GM23248 (cell line): ENCODE measurements around the gene EMC9. TPM values are rescaled to one million over a fixed set of nuclear protein-coding genes. Genes with fewer than 3 reads are reported as not detected.

Experiments
- DNase-seq: peaks from one replicate; pipeline ENCODE4 v3.0.0-alpha.2; 2015
- H2AFZ ChIP-seq: fragments of 200-600 bp; sonication (generic); 2 replicates; pipeline ENCODE4 v1.6.1; 2016; ENCODE audit warnings: antibody characterized with exemption
- H3F3A ChIP-seq: fragments of 200-600 bp; sonication (generic); 2 replicates; pipeline ENCODE4 v1.6.1; 2016; ENCODE audit warnings: mild to moderate bottlenecking, antibody characterized with exemption, mixed run types; ENCODE audit not compliant: insufficient read depth
- H3K27ac ChIP-seq: fragments of 200-600 bp; sonication (generic); 2 replicates; pipeline ENCODE4 v1.5.1; 2016; ENCODE audit warnings: mild to moderate bottlenecking
- H3K27me3 ChIP-seq: fragments of 200-600 bp; sonication (generic); replicated peaks from 2 replicates; pipeline ENCODE4 v1.6.1; 2016; ENCODE audit warnings: mild to moderate bottlenecking; ENCODE audit not compliant: insufficient read depth
- H3K36me3 ChIP-seq: fragments of 200-600 bp; sonication (generic); 2 replicates; pipeline ENCODE4 v1.6.1; 2016; ENCODE audit warnings: low read depth, mild to moderate bottlenecking
- H3K4me1 ChIP-seq: fragments of 200-600 bp; sonication (generic); 2 replicates; pipeline ENCODE4 v1.6.1; 2016; ENCODE audit warnings: mild to moderate bottlenecking; ENCODE audit not compliant: insufficient read depth
- H3K4me2 ChIP-seq: fragments of 200-600 bp; sonication (generic); one replicate; pipeline ENCODE4 v1.6.1; 2016; ENCODE audit warnings: mild to moderate bottlenecking; ENCODE audit not compliant: unreplicated experiment
- H3K4me3 ChIP-seq: fragments of 200-600 bp; sonication (generic); 2 replicates; pipeline ENCODE4 v1.5.1; 2016; ENCODE audit warnings: mild to moderate bottlenecking
- H3K79me2 ChIP-seq: fragments of 200-600 bp; sonication (generic); 2 replicates; pipeline ENCODE4 v1.6.1; 2016; ENCODE audit warnings: mild to moderate bottlenecking; ENCODE audit not compliant: insufficient read depth
- H3K9ac ChIP-seq: fragments of 200-600 bp; sonication (generic); 2 replicates; pipeline ENCODE4 v1.6.1; 2016; ENCODE audit warnings: mild to moderate bottlenecking
- H3K9me2 ChIP-seq: fragments of 200-600 bp; sonication (generic); 2 replicates; pipeline ENCODE4 v1.6.1; 2016; ENCODE audit warnings: mixed run types, mild to moderate bottlenecking, moderate library complexity; ENCODE audit not compliant: insufficient read depth
- H3K9me3 ChIP-seq: fragments of 200-600 bp; sonication (generic); one replicate; pipeline ENCODE4 v1.6.1; 2017; ENCODE audit warnings: low read depth
- H4K20me1 ChIP-seq: fragments of 200-600 bp; sonication (generic); 2 replicates; pipeline ENCODE4 v1.6.0; 2016; ENCODE audit not compliant: insufficient read depth
- EZH2 ChIP-seq: fragments of 200-600 bp; sonication (generic); IDR thresholded peaks from 2 replicates; pipeline ENCODE4 v1.6.1; 2018; ENCODE audit warnings: antibody characterized with exemption, mild to moderate bottlenecking; ENCODE audit not compliant: insufficient read depth, poor library complexity, severe bottlenecking
- EZH2phosphoT487 ChIP-seq: fragments of 200-600 bp; sonication (generic); IDR thresholded peaks from 2 replicates; pipeline ENCODE4 v1.6.1; 2018; ENCODE audit warnings: antibody characterized with exemption, moderate library complexity, mild to moderate bottlenecking, low read depth; ENCODE audit not compliant: insufficient read depth
- WGBS, 2 experiments: methylation state at CpG; one replicate each; pipeline ENCODE4 v1.1.6; 2015 to 2017; ENCODE audit warnings: low lambda C conversion rate in 2 of 2, low coverage in 1 of 2; ENCODE audit errors: missing lambda C conversion rate in 2 of 2; 5-methylcytosine and 5-hydroxymethylcytosine counted together
- in situ Hi-C: fragments of 300-500 bp; cut with MboI; formaldehyde crosslinking; loops from 2 replicates; pipeline ENCODE4 v1.15.0; 2020
- polyA plus RNA-seq: library from polyadenylated mRNA; unstranded; fragments of >200 nt; fragmentation: Nextera tagmentation; extraction: Ambion mirVana; gene quantifications from 2 replicates; pipeline ENCODE4 v1.2.1, GENCODE V29; 2016
- total RNA-seq: library from RNA; depleted of rRNA; stranded (reverse); fragments of >200 nt; shearing (Covaris generic); gene quantifications from 2 replicates; pipeline ENCODE4 v1.2.3, GENCODE V29; 2014; rRNA removed

The EMC9 gene, protein sequence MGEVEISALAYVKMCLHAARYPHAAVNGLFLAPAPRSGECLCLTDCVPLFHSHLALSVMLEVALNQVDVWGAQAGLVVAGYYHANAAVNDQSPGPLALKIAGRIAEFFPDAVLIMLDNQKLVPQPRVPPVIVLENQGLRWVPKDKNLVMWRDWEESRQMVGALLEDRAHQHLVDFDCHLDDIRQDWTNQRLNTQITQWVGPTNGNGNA
- total RNA-seq (17.1 and 22.9 TPM in 2 replicates), polyA plus RNA-seq (27.4 and 28.7 TPM in 2 replicates)

- Histone ChIP-seq H4K20me1 (no peaks in the 10 kb centered on the region), H3K9me3 (no peaks in the 10 kb centered on the region), H3K9ac (peak within 1 kb of the TSS; percentile 81), H3K4me1 (peaks cover 43% of the 10 kb centered on the region), H2AFZ (peak within 1 kb of the TSS; percentile 85), H3K27ac (peak within 1 kb of the TSS; percentile 64), H3F3A (peaks cover 41% of the 10 kb centered on the region), H3K4me3 (peak within 1 kb of the TSS; percentile 93), H3K27me3 (no peaks in the 10 kb centered on the region), H3K4me2 (peak within 1 kb of the TSS; percentile 95), H3K36me3 (peaks cover 12% of the 10 kb centered on the region; the same call in 1 of the 2 replicates), H3K9me2 (no peaks in the 10 kb centered on the region), H3K79me2 (peaks cover 63% of the 10 kb centered on the region)
- in situ Hi-C loops, result no loop called here
- peak; percentile 100 for DNase-seq
- 0 to 2% methylated on average over 59 to 65 of the region's 65 CpGs for WGBS, 2 experiments
- TF ChIP-seq EZH2, result no peak
- TF ChIP-seq EZH2phosphoT487, result no peak
Observed at GRCh38 chr14:24141097-24141880, at the start of gene EMC9. Gene EMC9, minus strand, starts transcription at chr14:24141591. Its CDS starts 287 bp downstream, at chr14:24141304.

DNA sequence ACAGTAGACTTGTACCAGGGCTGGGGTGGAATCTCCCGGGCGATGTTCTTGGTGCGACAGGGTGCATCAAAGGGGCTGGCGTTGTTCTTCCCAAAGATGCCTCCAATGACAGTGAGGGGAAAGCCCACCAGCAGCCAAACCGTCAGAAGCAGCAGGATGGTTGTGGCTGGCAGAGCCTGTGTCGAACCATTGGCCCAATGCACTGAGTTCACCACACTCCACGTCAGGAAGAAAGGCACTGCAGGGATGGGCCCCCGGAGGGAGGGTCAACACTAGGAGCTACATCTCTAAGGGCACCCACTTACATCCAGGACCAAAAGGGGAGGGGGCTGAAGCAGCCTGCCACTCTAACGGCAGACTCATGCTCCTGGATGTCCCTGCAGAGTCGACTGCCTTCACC lies 49.0 kb upstream of the EMC9 start:
- Histone ChIP-seq H3K36me3 (no peaks in the 10 kb centered on the region), H3K27me3 (no peaks in the 10 kb centered on the region), H3K79me2 (peaks cover 66% of the 10 kb centered on the region), H3K9ac (no peak overlapping the region), H4K20me1 (no peaks in the 10 kb centered on the region), H3K27ac (no peak overlapping the region), H3K4me3 (no peak overlapping the region), H3F3A (peaks cover 12% of the 10 kb centered on the region), H3K4me1 (peaks cover 19% of the 10 kb centered on the region), H3K9me3 (no peaks in the 10 kb centered on the region), H3K9me2 (no peaks in the 10 kb centered on the region), H3K4me2 (no peak overlapping the region), H2AFZ (no peak overlapping the region)
- DNase-seq, result no peak
- no peak for TF ChIP-seq EZH2phosphoT487
- TF ChIP-seq EZH2, result no peak
- WGBS, 2 experiments, result 93 to 96% methylated on average over 10 of the region's 10 CpGs
- in situ Hi-C loops, result no loop called here

GRCh38 chr14:24189460-24189859 lies 48.1 kb upstream of the EMC9 start:
- H3K9me2 ChIP-seq, result no peaks in the 10 kb centered on the region
- peaks cover 16% of the 10 kb centered on the region for H3K4me1 ChIP-seq
- H2AFZ ChIP-seq, result peak overlapping the region; percentile 78
- H3F3A ChIP-seq, result peaks cover 12% of the 10 kb centered on the region
- peaks cover 57% of the 10 kb centered on the region for H3K79me2 ChIP-seq
- H3K4me3 ChIP-seq, result no peak overlapping the region
- TF ChIP-seq EZH2, result no peak
- TF ChIP-seq EZH2phosphoT487, result no peak
- peak overlapping the region; percentile 91 for H3K4me2 ChIP-seq
- WGBS, 2 experiments, result 90 to 91% methylated on average over 9 of the region's 9 CpGs
- peak overlapping the region; percentile 59; the same call in 1 of the 2 replicates for H3K27ac ChIP-seq
- in situ Hi-C loops, result no loop called here
- DNase-seq, result no peak
- peak overlapping the region; percentile 87 for H3K9ac ChIP-seq
- no peaks in the 10 kb centered on the region for H3K9me3 ChIP-seq
- H3K27me3 ChIP-seq, result no peaks in the 10 kb centered on the region
- H3K36me3 ChIP-seq, result no peaks in the 10 kb centered on the region
- no peaks in the 10 kb centered on the region for H4K20me1 ChIP-seq

DNA sequence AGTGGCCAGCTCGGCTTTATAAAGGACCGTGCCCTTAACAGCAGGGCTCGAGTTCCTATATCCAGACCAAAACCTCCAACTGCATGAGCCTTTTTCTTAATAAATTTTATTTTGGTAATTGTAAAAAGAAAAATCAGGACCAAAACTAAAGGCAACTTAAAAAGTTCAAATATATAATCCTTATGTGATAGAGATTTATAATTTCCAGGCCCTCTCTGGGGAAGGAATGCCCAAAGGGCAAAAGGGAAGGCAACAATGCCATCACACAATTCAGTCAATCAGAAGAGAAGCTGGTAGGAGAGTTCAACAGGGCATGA lies 47.6 kb upstream of the EMC9 start:
- H3K9me3 ChIP-seq, result no peaks in the 10 kb centered on the region
- peaks cover 13% of the 10 kb centered on the region for H3K4me1 ChIP-seq
- no peak for DNase-seq
- no peaks in the 10 kb centered on the region for H3K27me3 ChIP-seq
- peaks cover 12% of the 10 kb centered on the region for H3F3A ChIP-seq
- H3K36me3 ChIP-seq, result no peaks in the 10 kb centered on the region
- peak overlapping the region; percentile 91 for H3K4me2 ChIP-seq
- peak overlapping the region; percentile 96 for H3K4me3 ChIP-seq
- no peaks in the 10 kb centered on the region for H4K20me1 ChIP-seq
- peak overlapping the region; percentile 78 for H2AFZ ChIP-seq
- H3K9ac ChIP-seq, result peak overlapping the region; percentile 87
- H3K9me2 ChIP-seq, result no peaks in the 10 kb centered on the region
- in situ Hi-C loops, result no loop called here
- peak overlapping the region; percentile 59 for H3K27ac ChIP-seq
- H3K79me2 ChIP-seq, result peaks cover 53% of the 10 kb centered on the region
- TF ChIP-seq EZH2 (no peak), EZH2phosphoT487 (no peak)
- 2 to 4% methylated on average over 3 of the region's 3 CpGs for WGBS, 2 experiments
